ENCODE results near the gene TEX2.

TEX2 gene

DNA sequence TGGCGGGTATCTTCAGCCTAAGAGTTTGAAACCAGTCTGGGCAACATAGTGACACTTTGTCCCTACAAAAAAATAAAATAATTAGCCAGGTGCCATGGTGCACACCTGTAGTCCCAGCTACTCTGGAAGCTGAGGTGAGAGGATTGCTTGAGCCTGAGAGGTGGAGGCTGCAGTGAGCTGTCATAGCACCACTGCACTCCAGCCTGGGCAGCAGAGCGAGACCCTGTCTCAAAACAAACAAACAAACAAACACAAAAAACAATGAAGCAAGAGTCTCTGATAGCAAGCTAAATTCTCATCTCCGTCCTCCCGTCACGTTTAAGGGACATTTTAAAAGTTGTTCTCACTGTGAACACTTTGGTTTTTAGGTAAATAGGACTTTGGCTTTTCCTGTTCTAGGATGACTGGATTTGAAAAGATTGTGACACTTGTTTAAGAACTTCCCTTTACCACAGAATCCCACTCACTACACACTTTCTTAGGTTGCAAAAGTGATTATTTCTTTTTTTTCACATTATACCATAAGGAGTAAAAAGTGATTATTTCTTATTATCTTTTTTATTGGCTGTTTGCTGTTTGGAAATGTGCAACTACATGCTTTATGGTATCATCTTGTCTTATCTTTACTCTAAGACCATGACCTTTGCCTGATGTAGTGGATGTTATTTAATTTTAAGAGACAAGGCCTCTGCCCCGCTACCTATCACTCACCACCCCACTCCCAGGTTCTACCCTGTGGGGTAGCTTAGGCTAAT, 128.7 kb downstream of the TEX2 start:
- DNase-seq = no peak

DNA sequence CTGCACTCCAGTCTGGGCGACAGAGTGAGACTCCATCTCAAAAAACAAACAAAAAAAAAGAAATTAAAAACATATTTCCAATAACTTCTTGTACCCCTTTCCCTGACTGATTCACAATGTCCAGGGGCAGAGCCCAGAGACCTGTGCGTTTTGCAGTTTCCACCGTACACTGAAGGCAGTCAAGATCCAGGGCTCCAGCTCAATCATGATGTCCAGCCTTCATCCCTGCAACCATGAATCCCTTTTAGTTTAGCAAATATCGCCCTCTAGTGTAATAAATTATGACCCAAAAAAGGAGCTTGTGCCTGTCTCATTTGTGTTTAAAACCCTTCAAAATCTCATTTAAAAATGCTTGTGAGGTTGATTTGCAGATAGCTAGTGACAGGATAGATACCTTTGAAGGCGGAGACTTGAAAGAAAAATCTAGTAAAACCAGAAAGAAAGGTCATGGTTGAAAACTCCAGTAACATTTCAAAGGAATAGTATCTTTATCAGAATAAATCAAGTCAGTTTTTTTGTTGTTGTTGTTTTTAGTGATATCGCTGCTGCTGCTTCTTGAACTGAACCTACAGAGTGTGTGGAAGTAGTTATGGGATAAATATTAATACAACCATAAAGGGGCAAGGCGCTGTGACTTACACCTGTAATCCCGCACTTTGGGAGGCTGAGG, 129.4 kb downstream of the TEX2 start:
- DNase-seq = peak; percentile 75

DNA sequence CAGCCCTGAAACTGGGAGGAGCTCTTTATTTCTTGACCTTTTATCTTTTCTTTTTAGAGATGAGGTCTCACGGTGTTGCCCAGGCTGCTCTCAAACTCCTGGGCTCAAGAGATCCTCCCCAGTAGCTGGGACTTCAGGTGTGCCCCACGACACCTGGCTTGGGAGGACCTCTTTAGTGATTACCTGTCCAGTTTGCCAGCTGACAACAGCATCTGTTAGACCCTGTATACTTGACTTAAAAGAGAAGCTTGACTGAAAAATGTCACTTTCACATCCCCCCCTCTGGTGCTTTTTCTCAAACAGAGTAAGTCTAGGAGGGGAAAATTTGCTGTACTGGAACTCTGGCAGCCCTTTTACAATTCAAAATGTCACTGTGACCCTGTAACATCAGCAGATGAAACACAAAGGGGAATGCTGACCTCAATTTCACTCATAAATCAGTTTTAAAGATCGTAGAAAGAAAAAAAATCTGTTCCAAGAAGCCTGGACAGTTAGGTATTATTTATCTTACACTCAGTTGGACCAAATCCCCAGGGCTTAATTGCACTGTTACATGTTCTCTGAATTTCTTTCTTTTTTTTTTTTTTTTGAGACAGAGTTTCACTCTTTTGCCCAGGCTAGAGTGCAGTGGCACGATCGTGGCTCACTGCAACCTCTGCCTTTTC, 131.3 kb downstream of the TEX2 start:
- DNase-seq = no peak

DNA sequence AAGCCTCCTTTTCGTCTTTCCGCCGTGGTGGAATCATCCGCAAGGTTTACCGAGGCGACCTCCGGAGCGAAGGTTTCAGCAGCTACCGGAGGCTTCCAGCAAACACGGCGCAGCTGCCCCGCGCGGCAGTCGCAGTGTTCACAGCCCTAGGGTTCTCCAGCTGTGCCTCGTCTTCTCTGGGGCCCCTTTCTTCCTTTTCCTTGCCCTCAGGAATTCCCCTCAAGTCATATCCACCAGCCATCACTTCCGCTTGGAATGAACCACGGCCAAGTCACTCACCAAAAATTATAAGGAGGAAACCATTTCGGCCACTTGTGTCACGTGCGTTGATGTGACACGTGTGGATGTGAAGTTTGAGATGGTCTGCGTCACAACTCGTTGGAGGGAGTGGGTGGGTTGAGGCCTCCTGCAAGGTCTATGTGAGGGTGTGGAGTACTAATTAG, 132.5 kb downstream of the TEX2 start:
- DNase-seq = no peak

DNA sequence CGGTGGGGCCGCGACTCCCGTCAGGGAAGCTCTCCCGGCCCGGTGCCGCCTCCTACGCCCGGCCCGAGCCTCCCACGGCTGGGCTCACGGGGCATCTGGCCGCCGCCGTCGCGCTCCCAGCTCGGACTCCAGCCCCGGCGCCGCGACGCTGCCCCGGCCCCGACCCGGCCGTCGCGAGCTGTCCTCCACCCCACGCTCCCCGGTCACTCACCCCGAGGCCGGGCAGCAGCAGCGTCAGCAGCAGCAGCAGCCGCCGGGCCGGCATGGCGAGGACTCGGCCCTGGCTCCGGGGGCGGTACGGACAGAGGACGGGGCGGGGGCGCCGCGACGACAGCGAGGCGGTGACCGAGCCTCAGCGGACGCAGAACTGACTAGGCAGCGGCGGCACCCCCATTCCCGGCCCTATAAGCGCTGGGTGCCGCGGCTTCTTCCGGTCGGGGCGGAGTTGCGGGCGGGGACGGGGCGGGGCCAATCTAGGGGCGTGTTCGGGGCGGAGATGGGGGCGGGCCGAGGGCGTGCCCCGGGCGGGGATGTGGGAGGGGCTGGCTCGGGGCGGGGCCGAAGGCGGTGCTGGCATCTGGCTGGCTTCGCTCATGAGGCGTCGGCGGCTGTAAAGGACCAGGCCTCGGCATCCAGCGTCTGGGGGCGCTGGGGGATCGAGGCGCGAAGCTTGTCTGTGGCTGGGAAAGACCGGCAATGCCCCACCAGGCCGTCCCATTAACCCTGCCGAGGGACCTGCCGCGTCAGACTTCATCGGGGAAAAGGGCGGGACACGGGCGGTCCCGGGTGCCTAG, 133.1 kb downstream of the TEX2 start, which contains the start of gene ERN1:
Gene ERN1 (minus strand): TSS at position 380 of the 794 bp plus-strand sequence. CDS start 115 bp downstream, at position 265.
- peak; percentile 94 for DNase-seq

DNA sequence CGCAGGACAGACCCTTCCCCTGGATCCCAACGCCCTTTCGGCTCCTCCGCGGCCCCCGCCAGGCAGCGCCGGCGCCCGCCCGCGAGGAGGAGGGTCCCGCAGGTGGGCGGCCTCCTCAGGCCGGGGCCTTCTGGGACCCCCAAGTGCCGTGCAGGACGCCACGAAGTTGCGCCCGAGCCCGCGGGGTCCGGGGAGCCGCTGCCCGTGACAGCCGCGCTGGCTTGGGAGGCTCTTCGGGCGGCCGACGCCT, 133.6 kb downstream of the TEX2 start:
- DNase-seq = no peak

DNA sequence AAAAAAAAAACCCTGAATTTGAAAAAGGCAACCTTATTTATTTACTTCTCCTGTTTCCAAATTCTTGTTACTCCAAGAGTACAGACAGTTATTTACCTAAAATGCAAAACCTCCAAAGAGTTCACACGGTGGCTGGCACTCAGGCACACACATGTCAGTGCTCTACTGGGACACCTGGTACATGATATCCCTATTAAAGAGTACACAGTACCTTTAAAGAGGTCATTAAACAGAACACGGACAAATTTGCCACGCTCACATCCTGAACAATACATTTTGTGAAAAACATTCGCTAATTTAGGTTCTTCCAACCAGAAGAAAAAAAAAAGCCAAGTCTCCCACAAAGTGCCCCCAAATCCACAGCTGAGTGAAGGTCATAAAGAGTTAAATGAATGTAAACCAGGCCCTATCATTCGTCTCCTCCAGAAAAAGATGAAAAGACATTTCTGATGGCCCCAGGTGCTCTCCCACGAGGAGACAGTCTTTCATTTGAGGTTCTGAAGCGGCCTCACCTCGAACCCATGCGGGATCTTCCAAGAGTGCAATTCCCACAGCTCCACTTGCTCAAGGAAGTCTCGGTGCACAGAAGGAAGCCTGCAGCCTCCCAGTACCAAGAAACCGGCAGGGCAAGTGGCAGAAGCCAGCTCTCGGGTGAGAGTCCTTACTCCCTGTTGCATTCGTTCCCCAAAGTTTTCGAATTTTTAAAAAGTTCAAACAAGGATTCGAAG, 134.1 kb downstream of the TEX2 start:
- peak; percentile 29 for DNase-seq

DNA sequence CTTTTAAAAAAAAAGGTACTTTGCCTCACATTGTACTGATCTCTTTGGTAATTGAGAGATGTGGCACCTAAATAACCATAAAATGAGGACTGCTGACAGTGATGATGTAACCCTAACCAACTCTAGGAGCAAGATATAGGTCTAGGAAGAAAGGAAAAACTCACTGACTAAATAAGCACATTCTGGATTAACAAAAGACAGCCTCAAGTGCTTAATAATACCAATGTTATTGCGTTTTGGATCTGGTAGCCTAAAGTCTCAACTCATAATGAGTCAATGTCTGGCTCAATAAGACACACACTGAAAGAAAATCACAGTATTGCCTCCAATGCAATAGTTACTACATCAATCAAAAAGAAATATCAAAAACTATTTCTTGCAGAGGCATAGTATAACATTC, 136.1 kb downstream of the TEX2 start:
- DNase-seq = no peak

DNA sequence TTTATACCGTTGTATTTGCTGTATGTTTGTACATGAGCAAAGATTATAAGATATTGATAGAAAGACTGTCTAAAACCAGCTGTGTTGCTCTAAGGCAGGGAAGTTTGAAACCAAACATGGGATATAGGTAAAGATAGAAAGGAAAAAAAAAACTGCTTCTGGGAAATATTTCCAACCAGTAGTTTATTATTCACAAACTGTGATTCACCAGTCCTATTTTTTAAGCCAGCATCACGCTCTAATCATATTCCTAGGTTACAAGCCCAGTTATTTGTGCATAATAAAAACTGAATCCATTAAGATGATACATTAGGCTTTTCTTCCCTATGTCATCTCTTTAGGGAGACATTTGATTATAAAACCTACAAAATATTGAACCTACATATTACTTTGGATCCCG, 137.1 kb downstream of the TEX2 start:
- no peak for DNase-seq

DNA sequence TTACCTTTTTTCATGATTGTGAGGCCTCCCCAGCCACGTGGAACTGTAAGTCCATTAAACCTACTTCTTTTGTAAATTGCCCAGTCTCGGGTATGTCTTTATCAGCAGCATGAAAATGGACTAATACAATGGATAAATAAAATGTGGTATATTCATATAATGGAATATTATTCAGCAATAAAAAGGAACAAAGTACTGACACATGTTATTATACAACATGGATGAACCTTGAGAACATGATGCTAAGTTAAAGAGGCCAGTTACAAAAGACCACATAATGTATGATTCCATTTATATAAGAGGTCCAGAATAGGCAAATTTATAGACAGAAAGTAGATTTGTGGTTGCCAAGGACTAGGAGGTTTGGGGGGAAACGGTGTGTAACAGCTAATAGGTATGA, 138.5 kb downstream of the TEX2 start:
- DNase-seq = no peak

DNA sequence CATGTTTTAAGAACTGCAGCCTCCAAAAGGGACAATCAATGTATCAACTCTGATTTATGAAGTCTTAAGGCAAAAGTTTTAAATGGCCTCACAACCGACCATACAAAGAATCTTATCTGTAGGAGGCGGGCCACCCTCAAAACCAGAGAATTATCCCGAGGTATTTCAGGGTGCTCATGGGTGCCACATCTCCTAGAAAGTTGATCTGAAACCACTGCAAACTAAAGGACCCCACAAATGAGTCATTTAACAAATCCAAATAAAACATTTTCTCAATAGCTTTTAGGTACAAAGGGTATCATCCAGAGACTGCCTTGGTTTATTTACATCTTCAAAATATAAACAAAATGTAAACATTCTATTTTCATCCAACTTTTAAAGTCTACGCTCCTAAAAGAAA, 139.9 kb downstream of the TEX2 start:
- DNase-seq = no peak

DNA sequence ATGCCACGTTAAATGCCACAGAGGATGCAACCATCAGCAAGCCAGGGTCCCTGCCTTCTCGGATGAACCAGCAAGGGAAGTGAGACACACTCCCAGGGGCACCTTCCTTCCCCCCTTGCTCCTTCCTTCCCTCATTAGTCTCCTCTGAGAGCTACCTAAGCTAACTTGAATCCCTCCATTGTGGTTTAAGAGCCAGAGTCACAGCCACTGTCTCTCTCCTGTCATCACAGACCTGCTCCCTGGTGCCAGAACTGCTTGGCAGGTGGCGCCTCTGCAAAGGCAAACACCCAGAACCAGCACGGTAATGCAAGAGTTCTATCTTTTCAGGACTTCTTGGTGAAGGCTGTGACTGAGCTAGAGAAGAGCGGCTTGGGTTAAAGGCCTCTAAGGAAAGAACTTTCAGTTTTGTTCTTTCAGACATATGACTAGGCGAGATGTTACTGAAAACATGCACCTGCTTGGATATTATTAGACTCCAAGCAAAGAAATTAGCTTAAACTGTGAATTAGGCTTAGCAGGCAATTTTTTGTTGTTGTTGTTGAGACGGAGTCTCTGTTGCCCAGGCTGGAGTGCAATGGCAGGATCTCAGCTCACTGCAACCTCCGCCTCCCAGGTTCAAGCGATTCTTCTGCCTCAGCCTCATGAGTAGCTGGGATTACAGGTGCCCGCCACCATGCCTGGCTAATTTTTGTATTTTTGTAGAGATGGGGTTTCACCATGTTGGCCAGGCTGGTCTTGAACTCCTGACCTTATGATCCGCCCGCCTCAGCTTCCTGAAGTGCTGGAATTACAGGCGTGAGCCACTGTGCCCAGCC, 141.9 kb downstream of the TEX2 start:
- DNase-seq = peak; percentile 51

DNA sequence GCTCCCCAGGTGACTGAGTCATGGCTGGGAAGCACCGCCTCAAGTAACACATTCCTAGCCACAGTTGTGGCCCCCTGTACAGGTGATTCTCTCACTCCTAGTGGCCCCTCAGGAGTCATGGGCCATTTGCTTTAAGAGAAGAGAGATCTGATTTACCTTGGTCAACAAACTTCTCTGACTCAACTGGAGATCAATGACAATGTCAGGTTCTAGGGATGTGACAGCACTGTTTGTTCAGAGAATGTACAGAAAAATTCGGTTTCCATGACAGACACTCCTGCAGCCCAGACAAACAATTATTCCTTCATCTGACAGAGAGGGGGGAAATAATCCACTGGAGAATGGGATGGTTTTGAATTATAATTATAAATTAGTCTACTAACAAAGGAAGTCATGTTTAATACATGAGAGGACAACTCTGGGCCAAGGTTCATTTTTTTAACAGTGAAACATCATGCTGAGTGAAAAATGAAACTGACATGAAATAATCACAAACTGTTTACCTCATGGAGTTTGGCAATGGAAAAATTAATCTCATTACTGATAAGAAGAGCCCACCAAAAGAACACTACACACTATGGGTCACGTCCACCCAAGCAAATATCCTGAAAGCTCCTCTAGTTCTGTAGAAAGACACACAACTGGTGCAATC, 142.8 kb downstream of the TEX2 start:
- DNase-seq = peak; percentile 61

DNA sequence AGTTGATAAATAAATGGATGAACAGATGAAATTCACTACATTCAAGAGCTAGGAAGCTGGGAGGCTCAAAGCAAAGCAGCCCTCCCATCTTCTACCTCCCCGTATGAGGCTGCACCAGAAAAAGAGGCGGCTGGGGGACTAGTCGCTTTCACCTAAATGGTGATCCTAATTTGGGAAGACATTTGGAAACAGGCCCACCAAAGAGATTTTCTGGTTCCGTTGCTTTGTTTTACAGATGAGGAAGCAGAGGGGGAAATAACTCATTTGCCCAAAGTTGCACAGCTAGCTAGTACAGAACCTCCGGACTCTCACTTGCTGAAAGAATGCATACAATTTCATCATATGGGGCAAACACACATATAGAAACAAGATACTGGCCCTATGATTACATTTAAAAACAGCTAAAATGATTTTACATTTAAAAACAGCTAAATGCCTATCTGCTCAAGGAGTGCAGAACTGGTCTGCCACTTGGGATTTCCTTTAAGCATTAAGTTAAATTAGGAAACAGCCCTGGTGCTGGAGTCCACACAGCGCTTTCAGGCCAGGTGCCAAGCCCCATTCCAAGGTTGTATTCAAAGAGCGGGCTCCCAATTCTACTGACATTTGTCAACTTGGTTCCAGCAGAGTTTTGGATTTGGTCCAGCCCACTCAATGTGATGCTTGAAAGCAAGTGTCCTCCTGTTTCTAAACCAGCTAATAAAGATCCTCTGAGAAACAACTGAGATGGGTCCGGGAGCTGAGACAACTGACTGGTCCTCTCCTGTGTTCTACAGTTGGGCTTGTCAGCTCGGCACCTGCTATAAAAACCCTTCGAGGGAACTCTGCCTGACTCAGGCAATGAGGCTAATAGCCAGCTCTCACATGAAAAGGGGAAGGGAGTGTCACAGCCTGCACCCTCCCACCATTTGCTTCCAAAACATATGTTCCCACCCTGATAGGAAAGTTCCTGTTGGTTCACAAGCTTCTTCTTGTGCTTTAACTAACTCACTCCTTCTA, 144.8 kb downstream of the TEX2 start:
- peak; percentile 61 for DNase-seq

DNA sequence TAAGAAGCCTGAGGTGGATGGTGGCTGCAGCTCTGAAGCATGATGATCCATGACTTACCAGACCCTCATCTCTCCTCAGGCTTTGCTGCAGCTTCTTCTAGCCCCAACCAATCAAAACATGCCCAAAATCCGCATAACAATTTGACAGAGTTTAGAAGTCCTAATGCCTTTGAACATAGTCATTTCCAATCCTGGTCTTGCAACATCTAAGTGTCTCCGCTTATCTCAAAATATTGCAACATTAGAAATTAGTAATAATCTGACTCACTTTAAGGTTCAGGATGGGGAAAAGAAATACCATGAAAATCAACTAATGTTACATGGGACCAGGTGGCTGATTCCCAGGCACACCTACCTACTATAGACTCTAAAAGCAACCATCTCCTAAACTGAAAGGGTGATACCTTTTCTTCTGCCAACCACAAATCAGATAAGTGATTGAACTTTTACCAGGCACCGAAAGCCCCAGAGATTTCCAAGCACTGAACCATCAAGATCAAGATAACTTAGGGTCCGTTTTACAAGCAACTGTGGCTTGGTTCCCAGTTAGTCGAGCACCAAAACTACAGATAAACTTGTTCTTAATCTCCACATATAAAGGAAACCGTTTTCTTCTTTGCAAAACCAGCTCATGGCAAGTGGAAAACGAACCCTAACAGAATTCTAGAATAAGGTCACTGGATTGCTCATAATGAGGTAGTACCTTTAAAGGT, 147.1 kb downstream of the TEX2 start:
- no peak for DNase-seq

DNA sequence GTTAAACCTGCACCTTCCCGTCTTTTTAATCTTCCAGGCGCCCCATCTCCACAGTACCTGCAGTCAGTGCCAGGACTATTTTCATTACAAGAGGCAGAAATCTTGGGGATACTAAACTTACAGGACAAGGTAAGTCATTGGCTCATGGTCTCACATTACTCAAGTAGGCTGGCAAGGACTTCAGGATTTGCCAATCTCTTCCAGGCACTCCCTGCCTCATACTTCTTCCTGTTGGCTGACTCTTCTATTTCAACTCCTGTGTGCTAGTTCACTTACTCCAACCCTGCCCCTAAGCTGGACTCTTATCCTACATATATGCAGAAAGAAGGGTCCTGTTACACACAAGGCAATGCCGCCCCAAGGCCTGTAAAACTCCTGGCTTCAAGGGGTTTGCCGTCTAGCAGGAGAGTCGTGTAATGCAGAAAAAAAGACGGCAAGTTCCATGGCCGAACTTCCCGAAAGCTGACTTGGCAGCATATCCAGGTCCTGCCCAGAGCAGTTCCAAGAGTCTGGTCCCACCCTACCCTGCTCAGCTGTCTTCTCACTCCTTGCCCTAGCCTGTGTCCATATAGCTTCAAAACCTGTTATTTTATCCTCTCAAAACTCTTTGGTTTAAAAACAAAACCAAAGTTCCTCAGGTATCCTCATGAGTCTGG, 147.9 kb downstream of the TEX2 start:
- DNase-seq = no peak

DNA sequence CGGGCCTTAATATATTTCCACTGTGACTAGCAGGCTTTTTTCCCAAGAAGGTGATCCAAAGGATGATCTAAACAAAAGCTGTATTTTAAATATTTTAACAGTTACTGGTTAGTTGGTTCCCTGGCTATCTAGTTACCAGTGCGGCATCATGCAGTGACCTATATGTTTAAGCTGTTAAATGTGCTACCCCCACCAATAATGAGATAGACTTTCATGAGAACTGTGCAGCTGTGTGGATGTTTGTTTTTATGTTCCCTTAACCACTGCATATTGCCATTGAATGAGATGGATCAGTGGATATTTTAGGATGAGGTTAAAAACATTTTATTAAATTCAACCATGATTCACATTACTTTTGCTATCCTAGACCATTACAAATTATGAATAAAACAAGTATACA, 150.1 kb downstream of the TEX2 start:
- DNase-seq = no peak

DNA sequence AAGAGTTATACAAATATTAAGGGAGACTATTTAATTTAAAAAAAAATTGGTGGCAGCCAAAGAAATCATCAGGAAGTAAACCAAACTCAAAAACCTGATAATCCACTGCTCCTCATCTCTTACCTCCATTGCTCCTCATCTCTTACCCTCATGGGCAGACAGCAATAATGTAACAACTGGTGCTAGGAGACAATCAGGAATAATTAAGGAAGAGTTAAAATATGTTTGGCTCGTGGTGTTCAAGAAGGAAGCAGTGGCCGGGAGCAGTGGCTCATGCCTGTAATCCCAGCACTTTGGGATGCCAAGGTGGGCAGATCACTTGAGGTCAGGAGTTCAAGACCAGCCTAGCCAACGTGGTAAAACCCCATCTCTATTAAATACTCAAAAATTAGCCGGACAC, 151.2 kb downstream of the TEX2 start:
- DNase-seq = no peak

Measured in NCI-H146 (cell line).